ENCODE results near the gene BAIAP3. TPM values are rescaled to one million over a fixed set of nuclear protein-coding genes. Genes with fewer than 3 reads are reported as not detected.

The BAIAP3 gene
- total RNA-seq, 1 donor from 2014 or later = 2.3 TPM

- Mint-ChIP-seq H3K27ac (peak overlapping the region; percentile 47), H3K27me3 (ENCODE audit: low read depth) (peaks cover under 1% of the 10 kb centered on the region), H3K4me3 (peak overlapping the region; percentile 74), H3K4me1 (peaks cover 13% of the 10 kb centered on the region), H3K36me3 (no peaks in the 10 kb centered on the region), H3K9me3 (no peaks in the 10 kb centered on the region)
- DNase-seq (ENCODE audit: low spot score in 2 of 2, unreplicated experiment in 2 of 2) = no peak
- TF ChIP-seq CTCF (IDR thresholded peaks at IDR 0.05; ENCODE audit: unreplicated experiment) = no peak
Observed at GRCh38 chr16:1351215-1351581, 17.8 kb downstream of the BAIAP3 start.

GRCh38 chr16:1351582-1352362 is 18.3 kb downstream of the BAIAP3 start, which contains the start of the genes GNPTG and TSR3:
Gene GNPTG (plus strand): TSS chr16:1351931. CDS start chr16:1351966, 35 bp downstream.
Gene TSR3 (minus strand): TSS chr16:1351878. CDS start chr16:1351804, 74 bp downstream.
- Mint-ChIP-seq H3K9me3 (no peaks in the 10 kb centered on the region), H3K27me3 (ENCODE audit: low read depth) (no peaks in the 10 kb centered on the region), H3K4me3 (peak within 1 kb of the TSS; percentile 81), H3K36me3 (no peaks in the 10 kb centered on the region), H3K4me1 (peaks cover 13% of the 10 kb centered on the region), H3K27ac (peak within 1 kb of the TSS; percentile 72)
- TF ChIP-seq CTCF (IDR thresholded peaks at IDR 0.05; ENCODE audit: unreplicated experiment) = no peak
- peak; percentile 83 to 88 for DNase-seq (ENCODE audit: low spot score in 2 of 2, unreplicated experiment in 2 of 2)

- no peak overlapping the region for H3K27ac Mint-ChIP-seq
- no peak overlapping the region for H3K4me3 Mint-ChIP-seq
- H3K4me1 Mint-ChIP-seq = peaks cover 13% of the 10 kb centered on the region
- TF ChIP-seq CTCF (IDR thresholded peaks at IDR 0.05; ENCODE audit: unreplicated experiment) = no peak
- DNase-seq (ENCODE audit: low spot score in 2 of 2, unreplicated experiment in 2 of 2) = no peak
- H3K36me3 Mint-ChIP-seq = no peaks in the 10 kb centered on the region
- no peaks in the 10 kb centered on the region for H3K27me3 Mint-ChIP-seq (ENCODE audit: low read depth)
- no peaks in the 10 kb centered on the region for H3K9me3 Mint-ChIP-seq
Observed at GRCh38 chr16:1354815-1355540, 21.5 kb downstream of the BAIAP3 start.

GRCh38 chr16:1355591-1355990 is 22.1 kb downstream of the BAIAP3 start:
- peaks cover 13% of the 10 kb centered on the region for H3K4me1 Mint-ChIP-seq
- H3K9me3 Mint-ChIP-seq = no peaks in the 10 kb centered on the region
- H3K36me3 Mint-ChIP-seq = no peaks in the 10 kb centered on the region
- no peak overlapping the region for H3K4me3 Mint-ChIP-seq
- TF ChIP-seq CTCF (IDR thresholded peaks at IDR 0.05; ENCODE audit: unreplicated experiment) = no peak
- H3K27ac Mint-ChIP-seq = no peak overlapping the region
- H3K27me3 Mint-ChIP-seq (ENCODE audit: low read depth) = no peaks in the 10 kb centered on the region
- no peak for DNase-seq (ENCODE audit: low spot score in 2 of 2, unreplicated experiment in 2 of 2)

- DNase-seq (ENCODE audit: low spot score in 2 of 2, unreplicated experiment in 2 of 2) = no peak
- Mint-ChIP-seq H3K36me3 (no peaks in the 10 kb centered on the region), H3K9me3 (no peaks in the 10 kb centered on the region), H3K27me3 (ENCODE audit: low read depth) (no peaks in the 10 kb centered on the region), H3K4me1 (peaks cover 13% of the 10 kb centered on the region), H3K27ac (no peak overlapping the region), H3K4me3 (no peak overlapping the region)
- no peak for TF ChIP-seq CTCF (IDR thresholded peaks at IDR 0.05; ENCODE audit: unreplicated experiment)
Observed at GRCh38 chr16:1356061-1356900, 22.8 kb downstream of the BAIAP3 start.

Measured in mesothelial cell of epicardium (in vitro differentiated cells).